Thoracic aorta (tissue), 2 donors: ENCODE measurements around the gene ELAVL1. TPM values are rescaled to one million over a fixed set of nuclear protein-coding genes. Genes with fewer than 3 reads are reported as not detected.

Experiments
- ATAC-seq: fragments of 150-250 bp; one replicate; pipeline ENCODE4 v1.8.0; 2017; ENCODE audit warnings: low read depth; ENCODE audit not compliant: insufficient number of reproducible peaks, low FRiP score
- DNase-seq: peaks from one replicate; pipeline ENCODE4 v3.0.0-alpha.2; 2020; ENCODE audit warnings: low spot score
- H3K27ac ChIP-seq, 2 donors: fragments of 200-600 bp; sonication (generic); 1 replicate in 1 of 2; 2 replicates in 1 of 2; pipeline ENCODE4 v1.5.1; 2016; ENCODE audit warnings: mild to moderate bottlenecking in 2 of 2, moderate library complexity in 2 of 2
- H3K27me3 ChIP-seq: fragments of 200-600 bp; sonication (generic); replicated peaks from 2 replicates; pipeline ENCODE4 v1.6.0; 2016; ENCODE audit warnings: mild to moderate bottlenecking; ENCODE audit not compliant: insufficient read depth
- H3K36me3 ChIP-seq: fragments of 200-600 bp; sonication (generic); one replicate; pipeline ENCODE4 v1.5.1; 2016
- H3K4me1 ChIP-seq, 2 donors: fragments of 200-600 bp; sonication (generic); 1 replicate in 1 of 2; 2 replicates in 1 of 2; pipeline versions ENCODE4 v1.5.1 to v1.6.0; 2016; ENCODE audit warnings: low read depth in 2 of 2, mild to moderate bottlenecking in 1 of 2; ENCODE audit not compliant: control insufficient read depth in 1 of 2
- H3K4me3 ChIP-seq: fragments of 200-600 bp; sonication (generic); 2 replicates; pipeline ENCODE4 v1.5.1; 2016; ENCODE audit warnings: mild to moderate bottlenecking
- H3K9me3 ChIP-seq: fragments of 200-600 bp; sonication (generic); 2 replicates; pipeline ENCODE4 v1.5.1; 2016
- CTCF ChIP-seq: fragments of 200-600 bp; sonication (generic); IDR thresholded peaks from one replicate; pipeline ENCODE4 v1.5.1; 2019; ENCODE audit warnings: antibody characterized with exemption
- total RNA-seq, 2 donors: library from RNA; depleted of rRNA; stranded (reverse); fragments of >200 nt; gene quantifications; one replicate each; pipeline versions ENCODE4 v1.1.0 to v1.2.3, GENCODE V29; 2016

Gene ELAVL1
- total RNA-seq, 2 donors from 2014 or later = 33.6 to 39.2 TPM

DNA sequence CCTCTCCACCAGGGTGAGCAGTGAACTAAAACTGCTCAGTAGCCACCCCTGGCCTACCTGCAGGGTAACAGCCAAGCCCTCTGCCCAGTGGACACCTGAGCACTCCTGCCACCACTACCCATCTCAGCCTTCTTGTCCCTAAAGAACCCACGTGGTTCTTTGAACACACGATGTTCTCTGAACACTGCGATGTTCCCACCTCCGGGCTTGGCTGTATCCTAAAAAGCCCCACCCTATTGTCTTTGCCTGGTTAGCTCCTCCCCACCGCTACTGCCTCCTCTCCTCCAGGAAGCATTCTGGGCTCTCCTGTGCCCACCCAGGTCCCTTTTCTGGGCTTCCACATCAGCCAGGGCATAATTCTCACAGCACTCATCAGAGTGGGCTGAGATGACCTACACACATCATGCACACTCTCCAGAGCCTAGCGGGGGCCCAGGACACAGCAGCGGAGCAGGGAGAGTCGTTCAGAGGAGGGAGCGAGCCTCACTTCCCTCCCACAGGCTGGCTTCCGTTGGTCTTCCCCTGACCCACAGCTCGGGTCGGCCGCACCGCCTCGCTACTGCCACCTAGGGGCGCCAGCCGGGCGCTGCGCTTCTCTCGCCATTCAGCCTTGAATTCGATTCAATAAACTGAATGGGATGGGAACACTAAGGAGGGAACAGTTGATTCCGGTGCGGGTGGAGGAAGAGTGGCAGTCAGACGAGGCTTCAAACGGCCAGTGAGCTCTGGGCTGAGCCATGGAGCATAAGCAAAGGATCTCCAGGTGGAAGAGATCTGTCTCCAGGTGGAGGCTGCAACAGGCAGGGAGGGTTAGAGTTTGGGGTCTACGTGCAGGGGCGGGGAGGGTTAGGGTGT, 3.2 kb downstream of the ELAVL1 start:
- Histone ChIP-seq H3K27ac (peak overlapping the region; percentile 43 to 50), H3K36me3 (no peaks in the 10 kb centered on the region), H3K4me3 (peak overlapping the region; percentile 63), H3K27me3 (no peaks in the 10 kb centered on the region), H3K4me1 (peaks cover 29 to 46% of the 10 kb centered on the region in 2 donors), H3K9me3 (no peaks in the 10 kb centered on the region)
- DNase-seq (peak; percentile 11), ATAC-seq (no peak)
- TF ChIP-seq CTCF = peak; percentile 95

DNA sequence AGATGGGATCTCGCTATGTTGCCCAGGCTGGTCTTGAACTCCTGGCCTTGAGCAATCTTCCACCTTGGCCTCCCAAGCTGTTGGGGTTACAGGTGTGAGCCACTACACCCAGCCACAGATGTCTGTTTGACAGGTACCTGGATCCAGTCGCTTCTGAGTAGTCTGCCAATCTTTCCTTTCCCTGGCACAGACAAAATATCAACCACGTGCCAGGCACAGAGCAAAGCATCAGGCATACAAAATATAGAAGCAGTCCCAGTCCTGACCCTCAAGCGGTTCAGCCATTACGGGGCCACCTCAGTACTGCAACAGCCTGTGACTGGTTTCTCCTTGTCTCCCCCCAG, 3.8 kb downstream of the ELAVL1 start:
- Histone ChIP-seq H3K4me3 (peak overlapping the region; percentile 63), H3K27ac (peak overlapping the region in 1 of 2 donors; percentile 43), H3K9me3 (no peaks in the 10 kb centered on the region), H3K4me1 (peaks cover 29 to 46% of the 10 kb centered on the region in 2 donors), H3K27me3 (no peaks in the 10 kb centered on the region), H3K36me3 (no peaks in the 10 kb centered on the region)
- TF ChIP-seq CTCF = no peak
- no peak for DNase-seq
- ATAC-seq = no peak

DNA sequence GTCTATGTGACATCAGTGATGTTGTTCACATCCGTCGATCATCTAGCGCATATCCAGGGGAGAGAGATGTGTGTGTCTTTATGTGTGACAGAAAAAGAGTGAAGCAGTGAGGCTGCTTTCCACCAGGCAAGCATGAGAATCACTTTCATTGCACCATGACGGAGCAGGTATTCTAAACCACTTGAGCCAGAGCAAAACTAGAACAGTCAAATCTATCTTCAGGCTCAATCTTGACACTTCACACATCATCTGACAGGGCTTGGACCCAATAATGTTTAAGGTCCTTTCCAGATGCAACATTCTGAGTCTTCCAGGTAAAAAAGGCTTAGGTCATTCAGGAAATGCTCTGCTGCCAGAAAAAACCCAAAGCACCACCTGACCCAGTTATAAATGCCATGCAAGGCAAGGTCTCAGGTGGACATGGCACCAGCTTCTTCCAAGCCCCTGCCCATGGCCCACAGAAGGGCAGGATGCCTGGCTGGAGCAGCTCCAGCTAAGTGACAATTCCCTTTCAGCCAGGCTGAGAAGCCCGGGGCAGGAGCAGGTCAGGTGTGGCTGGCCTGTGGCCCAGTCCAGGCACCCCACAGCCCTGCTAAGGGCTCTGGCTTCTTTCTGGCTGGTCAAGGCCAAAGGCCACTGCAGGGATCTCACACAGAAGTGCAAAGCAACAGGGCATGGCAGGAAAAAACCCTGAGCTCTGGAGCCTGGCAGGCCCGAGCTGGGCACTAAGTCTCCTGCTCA, 5.0 kb downstream of the ELAVL1 start:
- no peak overlapping the region for H3K27ac ChIP-seq
- H3K36me3 ChIP-seq = no peaks in the 10 kb centered on the region
- TF ChIP-seq CTCF = no peak
- DNase-seq (no peak), ATAC-seq (no peak)
- H3K4me3 ChIP-seq = no peak overlapping the region
- H3K4me1 ChIP-seq = peaks cover 29 to 42% of the 10 kb centered on the region in 2 donors
- H3K9me3 ChIP-seq = no peaks in the 10 kb centered on the region
- no peaks in the 10 kb centered on the region for H3K27me3 ChIP-seq

GRCh38 chr19:7999376-7999775, 6.1 kb downstream of the ELAVL1 start:
- Histone ChIP-seq H3K27me3 (no peaks in the 10 kb centered on the region), H3K4me1 (peaks cover 24 to 36% of the 10 kb centered on the region in 2 donors)
- ATAC-seq = no peak

More at GRCh38 chr19:7999376-7999775, 6.1 kb downstream of the ELAVL1 start:
- no peaks in the 10 kb centered on the region for H3K36me3 ChIP-seq
- no peaks in the 10 kb centered on the region for H3K9me3 ChIP-seq
- DNase-seq = no peak
- no peak overlapping the region for H3K27ac ChIP-seq
- no peak for TF ChIP-seq CTCF
- H3K4me3 ChIP-seq = no peak overlapping the region
